Measurements from ENCODE around the gene PDCL3.

The PDCL3 gene

GRCh38 chr2:100613719-100614118, 50.9 kb downstream of the PDCL3 start:
- no peak for DNase-seq

GRCh38 chr2:100614455-100615000, 51.7 kb downstream of the PDCL3 start:
- no peak for DNase-seq

GRCh38 chr2:100615471-100615870, 52.7 kb downstream of the PDCL3 start:
- DNase-seq, result no peak

- no peak for DNase-seq
Observed at GRCh38 chr2:100615886-100616285, 53.1 kb downstream of the PDCL3 start.

- no peak for DNase-seq
Observed at GRCh38 chr2:100616841-100617390, 54.1 kb downstream of the PDCL3 start.

- no peak for DNase-seq
Observed at GRCh38 chr2:100619951-100620350, 57.2 kb downstream of the PDCL3 start.

DNA sequence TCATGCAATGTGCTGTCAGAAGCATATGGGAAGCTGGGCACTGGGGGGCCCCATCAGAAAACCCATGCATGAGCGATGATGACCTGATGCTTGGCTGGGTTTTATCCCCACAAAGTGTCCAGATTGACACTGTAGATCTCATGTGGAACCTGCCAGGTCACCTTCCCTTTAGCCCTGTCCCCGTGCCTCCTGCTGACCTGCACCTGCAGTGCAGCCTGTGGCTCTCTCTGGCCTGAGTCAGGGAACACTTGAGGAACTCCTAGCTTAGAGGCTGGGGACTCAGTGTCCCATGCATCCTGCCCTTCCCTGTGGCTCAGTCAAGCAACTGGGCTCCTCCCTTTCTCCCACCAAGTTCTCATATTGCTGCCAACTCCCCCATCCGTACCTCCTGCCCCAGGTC, 57.7 kb downstream of the PDCL3 start:
- DNase-seq, result no peak

DNA sequence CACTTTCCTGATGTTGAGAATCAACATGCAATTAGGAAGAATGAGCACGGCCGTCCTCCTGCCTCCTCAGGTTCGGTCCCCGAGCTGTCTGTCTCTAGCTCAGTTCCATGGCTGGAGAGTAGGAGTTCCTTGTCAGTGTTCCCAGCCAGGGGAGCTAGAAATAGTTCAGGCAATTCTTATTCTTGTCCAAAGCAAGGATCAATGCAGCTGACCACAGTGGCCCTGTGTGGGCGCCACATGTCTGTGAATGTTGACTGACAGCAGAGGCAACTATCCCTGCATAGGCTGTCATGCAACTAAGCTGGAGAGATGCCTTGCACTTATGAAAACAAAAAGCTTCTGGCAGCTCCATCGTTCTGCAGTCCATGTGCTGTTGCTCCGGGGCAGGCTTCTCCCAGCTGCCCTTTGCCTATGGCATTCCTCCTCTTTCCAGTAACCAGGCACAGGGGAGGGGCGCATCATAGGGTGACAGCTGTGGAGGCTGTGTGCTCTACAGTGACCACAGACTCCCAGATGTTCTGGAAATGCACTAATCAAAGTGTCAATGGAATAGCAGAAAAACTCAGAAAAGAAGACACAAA, 58.7 kb downstream of the PDCL3 start:
- no peak for DNase-seq

GRCh38 chr2:100623033-100623715, 60.4 kb downstream of the PDCL3 start:
- no peak for DNase-seq

- DNase-seq, result no peak
Observed at GRCh38 chr2:100623930-100624329, 61.1 kb downstream of the PDCL3 start.

- DNase-seq, result no peak
Observed at GRCh38 chr2:100624536-100624935, 61.7 kb downstream of the PDCL3 start.

DNA sequence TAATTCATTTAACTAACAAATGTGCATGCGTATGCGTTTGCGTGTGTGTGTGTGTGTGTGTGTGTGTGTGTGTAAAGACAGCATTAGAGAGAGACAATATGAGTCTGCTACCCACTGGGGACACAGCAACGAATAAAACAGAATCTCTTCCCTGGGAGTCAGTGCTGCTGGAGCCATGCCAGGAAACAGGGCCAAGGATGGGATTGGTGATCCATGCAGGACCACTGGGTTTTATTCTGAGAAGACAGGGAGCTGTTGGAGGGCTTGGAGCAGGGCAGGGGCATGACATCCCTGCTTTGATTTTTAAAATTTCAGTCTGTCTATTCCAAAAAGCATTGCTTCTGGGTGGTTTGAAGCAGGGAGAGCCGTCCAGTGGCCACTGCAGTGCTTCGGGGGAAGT, 62.9 kb downstream of the PDCL3 start:
- no peak for DNase-seq

All from effector CD4-positive, alpha-beta T cell (primary cell).